HCT116 (cell line): ENCODE data around the gene SNAP47. TPM values are rescaled to one million over a fixed set of nuclear protein-coding genes. Genes with fewer than 3 reads are reported as not detected.
"Not testable (repeated sequence)": the region's sequence is repeated elsewhere in the genome, so short reads cannot be mapped to it uniquely, and the experiment has no call there.

ENCODE experiments used
- ATAC-seq: fragments of 200-7000 bp; cut with Tn5 transposase; 2 replicates; pipeline ENCODE4 v1.9.1; 2020; ENCODE audit warnings: mild to moderate bottlenecking, moderate library complexity
- BruUV-seq: library from RNA; stranded (reverse); fragments of 400-500 nt; replicated peaks from 2 replicates; lab custom pipeline; 2021; lab: Mats Ljungman, UMichigan
- CTCF ChIA-PET: fragments of 300-600 bp; sonication (Branson Sonifier 250); formaldehyde crosslinking; loops from one replicate; lab custom pipeline; 2021; ENCODE audit warnings: antibody characterized with exemption; lab: Charles Lee
- POLR2A ChIA-PET: fragments of 300-600, 350-600 bp; sonication (Branson Sonifier 250); formaldehyde crosslinking; loops from one replicate; lab custom pipeline; 2021; ENCODE audit warnings: antibody characterized with exemption; lab: Charles Lee
- RAD21 ChIA-PET, 2 experiments: fragments of 300-600 bp; sonication (Branson Sonifier 250); formaldehyde crosslinking; loops; one replicate each; lab custom pipeline; 2023; ENCODE audit warnings: low total read pairs in 2 of 2; ENCODE audit not compliant: uncharacterized antibody in 2 of 2, unreplicated experiment in 2 of 2, low non-redundant PET in 1 of 2; lab: Charles Lee
- DNase-seq: peaks from one replicate; pipeline ENCODE4 v3.0.0-alpha.2; 2010; ENCODE audit warnings: low read depth, low spot score
- H2AFZ ChIP-seq: fragments of 200-600 bp; shearing (Covaris generic), sonication (generic); 2 replicates; pipeline ENCODE4 v1.6.1; 2017; ENCODE audit warnings: low read depth, mixed run types, mixed read lengths, antibody characterized with exemption, low read length; ENCODE audit not compliant: poor library complexity, severe bottlenecking
- H3K27ac ChIP-seq: 2 replicates; pipeline ENCODE4 v1.5.1; 2012; ENCODE audit warnings: low read depth, low read length
- H3K27me3 ChIP-seq: fragments of 200-600 bp; sonication (generic); 2 replicates; pipeline ENCODE4 v1.6.1; 2016; ENCODE audit warnings: mixed run types, low read length, mixed read lengths; ENCODE audit not compliant: insufficient read depth
- H3K36me3 ChIP-seq, 2 experiments: fragments of 200-500 bp in 1 of 2; fragments of 200-600 bp in 1 of 2; sonication (Bioruptor generic) in 1 of 2; sonication (generic) in 1 of 2; 2 replicates each; pipeline versions ENCODE4 v1.5.1 to v1.6.1; 2014 to 2016; ENCODE audit warnings: low read length in 2 of 2, inconsistent platforms in 1 of 2, mixed read lengths in 1 of 2, mixed run types in 1 of 2; ENCODE audit not compliant: insufficient read depth in 2 of 2, control insufficient read depth in 1 of 2
- H3K4me1 ChIP-seq, 2 experiments: fragments of 200-600 bp in 1 of 2; sonication (generic) in 1 of 2; 2 replicates each; pipeline versions ENCODE4 v1.5.1 to v1.6.1; 2012 to 2017; ENCODE audit warnings: low read length in 2 of 2, inconsistent platforms in 1 of 2, mild to moderate bottlenecking in 1 of 2, mixed read lengths in 1 of 2, mixed run types in 1 of 2, moderate library complexity in 1 of 2; ENCODE audit not compliant: insufficient read depth in 2 of 2, control insufficient read depth in 1 of 2
- H3K4me2 ChIP-seq: fragments of 200-600 bp; sonication (generic); 2 replicates; pipeline ENCODE4 v1.6.1; 2017; ENCODE audit warnings: mixed run types, low read length, mixed read lengths
- H3K4me3 ChIP-seq, 2 experiments: fragments of 200-600 bp in 1 of 2; sonication (generic) in 1 of 2; replicated peaks in 1 of 2; 2 replicates each; pipeline ENCODE4 v1.5.1; 2011 to 2016; ENCODE audit warnings: low read length in 2 of 2, control low read depth in 1 of 2, low read depth in 1 of 2, mild to moderate bottlenecking in 1 of 2, mixed read lengths in 1 of 2, mixed run types in 1 of 2
- H3K79me2 ChIP-seq: fragments of 200-600 bp; sonication (generic); 2 replicates; pipeline ENCODE4 v1.6.1; 2017; ENCODE audit warnings: mild to moderate bottlenecking, mixed run types, low read length, moderate library complexity, mixed read lengths; ENCODE audit not compliant: insufficient read depth
- H3K9ac ChIP-seq: fragments of 200-600 bp; sonication (generic); 2 replicates; pipeline ENCODE4 v1.6.1; 2016; ENCODE audit warnings: low read length, mixed read lengths
- H3K9me2 ChIP-seq: fragments of 200-600 bp; sonication (generic), shearing (Covaris generic); 2 replicates; pipeline ENCODE4 v1.6.1; 2017; ENCODE audit warnings: mixed run types, mild to moderate bottlenecking, moderate library complexity; ENCODE audit not compliant: insufficient read depth
- H3K9me3 ChIP-seq, 2 experiments: fragments of 200-500 bp in 1 of 2; fragments of 200-600 bp in 1 of 2; sonication (Bioruptor generic) in 1 of 2; sonication (generic) in 1 of 2; 2 replicates each; pipeline ENCODE4 v1.6.1; 2014 to 2017; ENCODE audit warnings: low read length in 2 of 2, mixed read lengths in 2 of 2, inconsistent platforms in 1 of 2, low read depth in 1 of 2, mild to moderate bottlenecking in 1 of 2, mixed run types in 1 of 2, moderate library complexity in 1 of 2; ENCODE audit not compliant: control insufficient read depth in 1 of 2, insufficient read depth in 1 of 2
- H4K20me1 ChIP-seq: fragments of 200-600 bp; sonication (generic), shearing (Covaris generic); 2 replicates; pipeline ENCODE4 v1.6.1; 2017; ENCODE audit warnings: mixed run types, mild to moderate bottlenecking, moderate library complexity; ENCODE audit not compliant: insufficient read depth
- CBX3 ChIP-seq: IDR thresholded peaks from 2 replicates; pipeline ENCODE4 v1.6.1; 2012; ENCODE audit warnings: low read depth
- CEBPB ChIP-seq: IDR thresholded peaks from 2 replicates; pipeline ENCODE4 v1.6.1; 2012; ENCODE audit warnings: low read depth
- ELF1 ChIP-seq: IDR thresholded peaks from 2 replicates; pipeline ENCODE4 v1.6.1; 2012; ENCODE audit warnings: low read depth, borderline replicate concordance
- FOSL1 ChIP-seq: IDR thresholded peaks from 2 replicates; pipeline ENCODE4 v1.6.1; 2012; ENCODE audit warnings: low read depth
- JUND ChIP-seq: IDR thresholded peaks from 2 replicates; pipeline ENCODE4 v1.6.1; 2012
- SRF ChIP-seq: IDR thresholded peaks from 2 replicates; pipeline ENCODE4 v1.6.1; 2012; ENCODE audit warnings: low read depth
- TCF7L2 ChIP-seq: IDR thresholded peaks from 2 replicates; pipeline ENCODE4 v1.7.0; 2011; ENCODE audit warnings: borderline replicate concordance, inconsistent platforms; ENCODE audit not compliant: insufficient read depth, insufficient read length; ENCODE audit errors: extremely low read depth
- intact Hi-C: fragments of 100-400 bp; cut with micrococcal nuclease; formaldehyde crosslinking; loops from 2 replicates; pipeline ENCODE4 v1.10.0; 2022
- total RNA-seq: library from RNA; stranded (reverse); gene quantifications from one replicate; pipeline ENCODE4 v1.2.1, GENCODE V29; 2021; ENCODE audit not compliant: unreplicated experiment
- TF ChIP-seq, protein P1 (sequence below), 3 experiments: fragments of 200-600 bp in 1 of 3; sonication (generic) in 1 of 3; IDR thresholded peaks in 2 of 3; conservative IDR thresholded peaks in 1 of 3; 2 replicates each; pipeline ENCODE4 v1.5.1; 2012 to 2017; ENCODE audit warnings: low read depth in 2 of 3, low read length in 2 of 3, antibody characterized with exemption in 1 of 3, borderline replicate concordance in 1 of 3, control low read depth in 1 of 3, mild to moderate bottlenecking in 1 of 3, mixed read lengths in 1 of 3, mixed run types in 1 of 3, moderate library complexity in 1 of 3; ENCODE audit not compliant: insufficient read depth in 1 of 3
- TF ChIP-seq, protein P2 (sequence below): IDR thresholded peaks from 2 replicates; pipeline ENCODE4 v1.6.1; 2012
- TF ChIP-seq, protein P3 (sequence below): IDR thresholded peaks from 2 replicates; pipeline ENCODE4 v1.6.1; 2011; ENCODE audit warnings: mild to moderate bottlenecking, low read length, moderate library complexity; ENCODE audit not compliant: insufficient replicate concordance; ENCODE audit errors: extremely low read depth

Gene SNAP47
- total RNA-seq, 1 experiment from 2014 or later: 37.9 TPM

DNA sequence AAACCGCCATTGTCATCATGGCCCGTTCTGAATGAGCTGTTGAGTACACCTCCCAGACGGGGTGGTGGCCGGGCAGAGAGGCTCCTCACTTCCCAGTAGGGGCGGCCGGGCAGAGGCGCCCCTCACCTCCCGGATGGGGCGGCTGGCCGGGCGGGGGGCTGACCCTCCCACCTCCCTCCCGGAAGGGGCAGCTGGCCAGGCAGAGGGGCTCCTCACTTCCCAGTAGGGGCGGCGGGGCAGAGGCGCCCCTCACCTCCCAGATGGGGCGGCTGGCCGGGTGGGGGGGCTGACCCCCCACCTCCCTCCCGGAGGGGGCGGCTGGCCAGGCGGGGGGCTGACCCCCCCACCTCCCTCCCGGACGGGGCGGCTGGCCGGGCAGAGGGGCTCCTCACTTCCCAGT, 24.8 kb upstream of the SNAP47 start:
- CTCF ChIA-PET, H3K27ac ChIP-seq, H3K79me2 ChIP-seq, H4K20me1 ChIP-seq, intact Hi-C loops, H3K36me3 ChIP-seq, H3K9me3 ChIP-seq, ATAC-seq, H3K9ac ChIP-seq, DNase-seq, BruUV-seq, H3K27me3 ChIP-seq, H2AFZ ChIP-seq, H3K4me2 ChIP-seq, H3K4me1 ChIP-seq, H3K9me2 ChIP-seq, H3K4me3 ChIP-seq, POLR2A ChIA-PET, RAD21 ChIA-PET: not testable (repeated sequence)

DNA sequence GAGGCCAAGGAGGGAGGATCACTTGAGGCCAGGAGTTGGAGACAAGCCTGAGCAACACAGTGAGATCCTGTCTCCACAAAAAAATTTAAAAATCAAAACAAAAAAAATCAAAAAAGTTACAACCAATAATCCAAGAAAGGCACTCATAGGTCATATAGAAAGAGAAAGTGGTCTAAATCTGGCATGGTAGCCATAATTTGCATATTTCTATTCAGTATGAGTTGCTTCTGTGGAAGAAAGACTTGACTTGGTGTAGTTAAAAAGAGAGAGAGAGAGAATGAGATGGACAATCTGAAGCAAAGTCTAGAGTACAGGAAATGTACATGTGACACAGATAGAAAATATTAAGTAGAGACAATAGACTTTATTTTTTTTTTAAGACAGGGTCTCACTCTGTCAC, 22.6 kb upstream of the SNAP47 start:
- no peak overlapping the region for H3K27ac ChIP-seq
- CTCF ChIA-PET: no interaction called here
- H3K4me1 ChIP-seq: no peaks in the 10 kb centered on the region
- ATAC-seq: no peak
- no peak overlapping the region for H3K4me2 ChIP-seq
- RAD21 ChIA-PET: no interaction called here
- H3K9me2 ChIP-seq: no peaks in the 10 kb centered on the region
- no peaks in the 10 kb centered on the region for H4K20me1 ChIP-seq
- POLR2A ChIA-PET: no interaction called here
- BruUV-seq: no TSS peak
- no peaks in the 10 kb centered on the region for H3K79me2 ChIP-seq
- no peak overlapping the region for H3K9ac ChIP-seq
- no peak for TF ChIP-seq CBX3
- TF ChIP-seq, protein P1, sequence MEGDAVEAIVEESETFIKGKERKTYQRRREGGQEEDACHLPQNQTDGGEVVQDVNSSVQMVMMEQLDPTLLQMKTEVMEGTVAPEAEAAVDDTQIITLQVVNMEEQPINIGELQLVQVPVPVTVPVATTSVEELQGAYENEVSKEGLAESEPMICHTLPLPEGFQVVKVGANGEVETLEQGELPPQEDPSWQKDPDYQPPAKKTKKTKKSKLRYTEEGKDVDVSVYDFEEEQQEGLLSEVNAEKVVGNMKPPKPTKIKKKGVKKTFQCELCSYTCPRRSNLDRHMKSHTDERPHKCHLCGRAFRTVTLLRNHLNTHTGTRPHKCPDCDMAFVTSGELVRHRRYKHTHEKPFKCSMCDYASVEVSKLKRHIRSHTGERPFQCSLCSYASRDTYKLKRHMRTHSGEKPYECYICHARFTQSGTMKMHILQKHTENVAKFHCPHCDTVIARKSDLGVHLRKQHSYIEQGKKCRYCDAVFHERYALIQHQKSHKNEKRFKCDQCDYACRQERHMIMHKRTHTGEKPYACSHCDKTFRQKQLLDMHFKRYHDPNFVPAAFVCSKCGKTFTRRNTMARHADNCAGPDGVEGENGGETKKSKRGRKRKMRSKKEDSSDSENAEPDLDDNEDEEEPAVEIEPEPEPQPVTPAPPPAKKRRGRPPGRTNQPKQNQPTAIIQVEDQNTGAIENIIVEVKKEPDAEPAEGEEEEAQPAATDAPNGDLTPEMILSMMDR (IDR thresholded peaks at IDR 0.05 in 2 of 3, conservative IDR thresholded peaks at IDR 0.05 in 1 of 3; ENCODE audit: borderline replicate concordance in 1 of 3, insufficient read depth in 1 of 3, low read depth in 2 of 3, low read length in 2 of 3): no peak
- TF ChIP-seq, protein P2, sequence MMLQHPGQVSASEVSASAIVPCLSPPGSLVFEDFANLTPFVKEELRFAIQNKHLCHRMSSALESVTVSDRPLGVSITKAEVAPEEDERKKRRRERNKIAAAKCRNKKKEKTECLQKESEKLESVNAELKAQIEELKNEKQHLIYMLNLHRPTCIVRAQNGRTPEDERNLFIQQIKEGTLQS: no peak
- TF ChIP-seq, protein P3, sequence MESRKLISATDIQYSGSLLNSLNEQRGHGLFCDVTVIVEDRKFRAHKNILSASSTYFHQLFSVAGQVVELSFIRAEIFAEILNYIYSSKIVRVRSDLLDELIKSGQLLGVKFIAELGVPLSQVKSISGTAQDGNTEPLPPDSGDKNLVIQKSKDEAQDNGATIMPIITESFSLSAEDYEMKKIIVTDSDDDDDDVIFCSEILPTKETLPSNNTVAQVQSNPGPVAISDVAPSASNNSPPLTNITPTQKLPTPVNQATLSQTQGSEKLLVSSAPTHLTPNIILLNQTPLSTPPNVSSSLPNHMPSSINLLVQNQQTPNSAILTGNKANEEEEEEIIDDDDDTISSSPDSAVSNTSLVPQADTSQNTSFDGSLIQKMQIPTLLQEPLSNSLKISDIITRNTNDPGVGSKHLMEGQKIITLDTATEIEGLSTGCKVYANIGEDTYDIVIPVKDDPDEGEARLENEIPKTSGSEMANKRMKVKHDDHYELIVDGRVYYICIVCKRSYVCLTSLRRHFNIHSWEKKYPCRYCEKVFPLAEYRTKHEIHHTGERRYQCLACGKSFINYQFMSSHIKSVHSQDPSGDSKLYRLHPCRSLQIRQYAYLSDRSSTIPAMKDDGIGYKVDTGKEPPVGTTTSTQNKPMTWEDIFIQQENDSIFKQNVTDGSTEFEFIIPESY: no peak
- TF ChIP-seq ELF1: no peak
- TF ChIP-seq TCF7L2: no peak
- TF ChIP-seq JUND: no peak
- TF ChIP-seq FOSL1: no peak
- TF ChIP-seq CEBPB: no peak
- no peak for TF ChIP-seq SRF
- H3K36me3 ChIP-seq: no peaks in the 10 kb centered on the region
- H3K27me3 ChIP-seq: no peaks in the 10 kb centered on the region
- H3K4me3 ChIP-seq: no peak overlapping the region
- no peak for DNase-seq
- peaks cover 0 to 2% of the 10 kb centered on the region in 2 experiments; a peak in 1 of 4 replicates for H3K9me3 ChIP-seq
- intact Hi-C loops: no loop called here
- no peak overlapping the region for H2AFZ ChIP-seq
